ENCODE results near the gene ITGAX.
A peak's percentile ranks its signal among the peaks of the same experiment; 100 is the strongest.

Gene ITGAX

GRCh38 chr16:31382485-31383161 lies 27.6 kb downstream of the ITGAX start:
- TF ChIP-seq CTCF (IDR thresholded peaks at IDR 0.05; ENCODE audit: extremely low read depth, insufficient read depth, missing control alignments) = peak; percentile 92
- peak; percentile 80 for DNase-seq (ENCODE audit: low spot score)
- in situ Hi-C loops (cut with MboI; ENCODE audit: low pct_unique_long_range_greater_than_20kb, low sequenced_read_pairs, unreplicated experiment) = no loop called here

- in situ Hi-C loops (cut with MboI; ENCODE audit: low pct_unique_long_range_greater_than_20kb, low sequenced_read_pairs, unreplicated experiment) = no loop called here
- no peak for DNase-seq (ENCODE audit: low spot score)
- no peak for TF ChIP-seq CTCF (IDR thresholded peaks at IDR 0.05; ENCODE audit: extremely low read depth, insufficient read depth, missing control alignments)
Measured at GRCh38 chr16:31385680-31386079, 30.7 kb downstream of the ITGAX start.

- in situ Hi-C loops (cut with MboI; ENCODE audit: low pct_unique_long_range_greater_than_20kb, low sequenced_read_pairs, unreplicated experiment) = no loop called here
- DNase-seq (ENCODE audit: low spot score) = peak; percentile 57
- no peak for TF ChIP-seq CTCF (IDR thresholded peaks at IDR 0.05; ENCODE audit: extremely low read depth, insufficient read depth, missing control alignments)
Measured at GRCh38 chr16:31386157-31386984, 31.4 kb downstream of the ITGAX start.

GRCh38 chr16:31388535-31388934 lies 33.6 kb downstream of the ITGAX start:
- no peak for DNase-seq (ENCODE audit: low spot score)
- TF ChIP-seq CTCF (IDR thresholded peaks at IDR 0.05; ENCODE audit: extremely low read depth, insufficient read depth, missing control alignments) = no peak

GRCh38 chr16:31390504-31391041 lies 35.6 kb downstream of the ITGAX start:
- TF ChIP-seq CTCF (IDR thresholded peaks at IDR 0.05; ENCODE audit: extremely low read depth, insufficient read depth, missing control alignments) = no peak
- in situ Hi-C loops (cut with MboI; ENCODE audit: low pct_unique_long_range_greater_than_20kb, low sequenced_read_pairs, unreplicated experiment) = no loop called here
- no peak for DNase-seq (ENCODE audit: low spot score)

More at GRCh38 chr16:31388535-31388934, 33.6 kb downstream of the ITGAX start:
- in situ Hi-C loops (cut with MboI; ENCODE audit: low pct_unique_long_range_greater_than_20kb, low sequenced_read_pairs, unreplicated experiment) = no loop called here

GRCh38 chr16:31393056-31393455 lies 38.1 kb downstream of the ITGAX start, which contains the start of gene ITGAD:
Gene ITGAD, plus strand, starts transcription at chr16:31393335. Its CDS starts 26 bp downstream, at chr16:31393361.
- TF ChIP-seq CTCF (IDR thresholded peaks at IDR 0.05; ENCODE audit: extremely low read depth, insufficient read depth, missing control alignments) = no peak
- no peak for DNase-seq (ENCODE audit: low spot score)
- in situ Hi-C loops (cut with MboI; ENCODE audit: low pct_unique_long_range_greater_than_20kb, low sequenced_read_pairs, unreplicated experiment) = no loop called here

All from GM13977 (cell line).